AG08395 (cell line): ENCODE measurements around the gene FBXO33.

ENCODE experiments used
- DNase-seq: peaks from one replicate; pipeline ENCODE4 v3.0.0; 2012; ENCODE audit warnings: mixed read lengths, low spot score

The FBXO33 gene

GRCh38 chr14:39430762-39431415 is 1.3 kb downstream of the FBXO33 start:
- peak; percentile 16 for DNase-seq

GRCh38 chr14:39428118-39428517 is 4.1 kb downstream of the FBXO33 start:
- DNase-seq: no peak

- peak; percentile 48 for DNase-seq
Measured at GRCh38 chr14:39426605-39427004, 5.6 kb downstream of the FBXO33 start.

- no peak for DNase-seq
Measured at GRCh38 chr14:39425947-39426346, 6.3 kb downstream of the FBXO33 start.

GRCh38 chr14:39423793-39424192 is 8.4 kb downstream of the FBXO33 start:
- DNase-seq: no peak

GRCh38 chr14:39422243-39422642 is 10.0 kb downstream of the FBXO33 start:
- DNase-seq: no peak

GRCh38 chr14:39419272-39419671 is 13.0 kb downstream of the FBXO33 start:
- DNase-seq: no peak

- DNase-seq: no peak
Measured at GRCh38 chr14:39417014-39417413, 15.2 kb downstream of the FBXO33 start.

GRCh38 chr14:39416072-39416471 is 16.2 kb downstream of the FBXO33 start:
- no peak for DNase-seq

- DNase-seq: peak; percentile 35
Measured at GRCh38 chr14:39406560-39406959, 25.7 kb downstream of the FBXO33 start.

GRCh38 chr14:39398382-39398781 is 33.9 kb downstream of the FBXO33 start:
- DNase-seq: no peak

GRCh38 chr14:39396448-39396847 is 35.8 kb downstream of the FBXO33 start:
- DNase-seq: peak; percentile 35

GRCh38 chr14:39395555-39396254 is 36.5 kb downstream of the FBXO33 start:
- DNase-seq: peak; percentile 40

- DNase-seq: no peak
Measured at GRCh38 chr14:39393289-39393688, 38.9 kb downstream of the FBXO33 start.

- no peak for DNase-seq
Measured at GRCh38 chr14:39384177-39384576, 48.1 kb downstream of the FBXO33 start.

GRCh38 chr14:39383741-39384140 is 48.5 kb downstream of the FBXO33 start:
- DNase-seq: no peak

- DNase-seq: no peak
Measured at GRCh38 chr14:39383026-39383660, 49.1 kb downstream of the FBXO33 start.

- no peak for DNase-seq
Measured at GRCh38 chr14:39382463-39382862, 49.8 kb downstream of the FBXO33 start.

GRCh38 chr14:39381366-39381765 is 50.9 kb downstream of the FBXO33 start:
- no peak for DNase-seq

- no peak for DNase-seq
Measured at GRCh38 chr14:39376667-39377403, 55.4 kb downstream of the FBXO33 start.

- peak; percentile 84 for DNase-seq
Measured at GRCh38 chr14:39374851-39375250, 57.4 kb downstream of the FBXO33 start.

- DNase-seq: peak; percentile 45
Measured at GRCh38 chr14:39372656-39373055, 59.6 kb downstream of the FBXO33 start.

- no peak for DNase-seq
Measured at GRCh38 chr14:39370415-39370814, 61.8 kb downstream of the FBXO33 start.
